Daoy (cell line): Measurements from ENCODE around the gene CDKL4. TPM values are rescaled to one million over a fixed set of nuclear protein-coding genes. Genes with fewer than 3 reads are reported as not detected.
A peak's percentile ranks its signal among the peaks of the same experiment; 100 is the strongest.
"Not testable (repeated sequence)": the region's sequence is repeated elsewhere in the genome, so short reads cannot be mapped to it uniquely, and the experiment has no call there.

ENCODE experiments used
- DNase-seq: peaks from one replicate; pipeline ENCODE4 v3.0.0-alpha.2; 2015; ENCODE audit warnings: low read depth
- total RNA-seq: library from RNA; depleted of rRNA; stranded (reverse); fragments of >200 nt; shearing (Covaris generic); gene quantifications from 2 replicates; pipeline ENCODE4 v1.2.3, GENCODE V29; 2014; rRNA removed

The CDKL4 gene
- total RNA-seq, 1 experiment from 2014 or later = 0.63 TPM

DNA sequence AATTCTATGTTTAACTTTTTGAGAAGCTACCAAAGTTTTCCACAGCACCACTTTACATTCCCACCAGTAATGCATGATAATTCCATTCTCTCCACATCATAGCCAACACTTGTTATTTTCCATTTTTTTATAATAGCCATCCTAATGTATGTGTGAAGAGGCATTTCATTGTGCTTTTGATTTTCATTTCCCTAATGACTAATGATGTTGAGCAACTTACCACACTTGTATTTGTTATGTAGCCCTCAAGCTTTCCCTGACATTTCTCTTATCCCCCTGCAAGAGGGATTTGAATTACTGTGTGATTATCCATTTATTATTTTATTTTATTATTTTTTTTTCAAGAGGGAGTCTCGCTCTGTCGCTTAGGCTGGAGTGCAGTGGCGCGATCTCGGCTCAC lies 99.4 kb downstream of the CDKL4 start:
- DNase-seq = no peak

DNA sequence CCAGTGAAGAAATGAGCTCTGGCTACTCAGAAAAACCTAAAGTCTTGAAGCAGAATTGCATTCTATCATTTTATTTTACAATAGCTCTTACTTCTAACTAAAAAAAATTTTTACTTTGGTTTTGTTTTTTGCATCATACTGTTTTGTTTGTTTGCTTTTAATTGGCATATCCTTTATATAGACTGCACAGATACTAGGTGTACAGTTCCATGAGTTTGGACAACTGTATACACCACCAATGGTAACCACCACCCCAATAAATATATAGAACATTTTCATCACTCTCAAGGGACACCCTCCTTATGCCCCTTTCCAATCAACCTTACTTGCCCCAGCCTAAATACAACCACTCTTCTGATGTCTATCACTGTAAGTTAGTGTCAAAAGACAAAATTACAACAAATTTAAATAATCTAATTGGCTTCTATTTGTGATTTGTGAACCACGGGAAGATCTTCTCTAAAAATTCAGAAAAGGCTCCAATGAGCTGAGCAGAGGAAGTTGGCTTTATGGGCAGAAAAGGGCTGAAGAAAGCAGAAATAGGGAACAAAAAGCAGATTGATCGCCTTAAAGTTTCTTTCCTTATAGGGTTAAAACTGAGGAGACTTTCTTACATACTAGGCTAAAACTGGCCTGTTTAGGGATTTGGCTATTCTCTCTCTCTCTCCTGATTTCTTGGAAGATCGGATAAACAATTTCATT lies 100.7 kb downstream of the CDKL4 start:
- DNase-seq = no peak

DNA sequence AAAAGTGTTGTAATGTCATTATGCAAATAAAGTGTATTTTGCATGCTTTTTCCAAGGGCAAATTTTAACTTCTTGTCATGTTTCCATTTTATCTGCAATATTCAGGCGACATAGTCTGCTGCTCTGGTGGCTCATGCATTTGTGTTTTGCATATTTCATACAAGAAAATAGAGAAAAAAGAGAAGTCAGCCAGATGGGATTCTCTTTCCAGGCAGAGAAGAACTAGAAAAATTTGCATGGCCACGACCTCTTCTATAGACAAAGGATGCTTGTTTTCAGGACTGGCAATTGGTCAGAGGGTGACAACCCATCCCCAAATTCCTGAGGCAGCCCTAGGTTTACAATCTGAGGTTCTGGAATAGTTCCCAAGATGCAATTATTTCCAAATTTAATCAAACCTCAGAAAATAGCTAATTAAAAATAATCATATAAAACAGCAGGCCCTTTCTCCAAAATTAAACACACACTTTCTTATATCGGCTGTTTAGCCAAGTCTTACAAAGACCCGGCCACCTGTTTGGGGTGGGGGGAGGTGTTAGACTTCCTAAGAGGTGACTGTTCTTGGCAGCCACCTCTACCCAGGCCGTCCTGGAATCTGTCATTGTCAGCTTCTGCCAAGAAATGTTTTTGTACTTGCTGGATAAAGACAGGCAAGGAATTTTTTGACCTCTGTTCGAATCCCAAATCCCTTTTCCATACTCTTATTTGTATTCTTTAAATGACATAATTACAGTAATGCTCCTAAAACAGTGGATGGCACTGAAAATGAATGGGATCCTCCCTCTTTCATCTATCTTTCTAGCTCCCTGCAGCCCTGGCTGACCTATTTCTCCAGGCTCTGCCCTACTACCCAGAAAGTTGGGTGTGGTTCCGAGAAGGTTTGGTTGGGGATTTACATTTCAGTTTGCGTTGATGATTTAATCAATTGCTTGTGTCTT lies 102.2 kb downstream of the CDKL4 start:
- peak; percentile 11 for DNase-seq

DNA sequence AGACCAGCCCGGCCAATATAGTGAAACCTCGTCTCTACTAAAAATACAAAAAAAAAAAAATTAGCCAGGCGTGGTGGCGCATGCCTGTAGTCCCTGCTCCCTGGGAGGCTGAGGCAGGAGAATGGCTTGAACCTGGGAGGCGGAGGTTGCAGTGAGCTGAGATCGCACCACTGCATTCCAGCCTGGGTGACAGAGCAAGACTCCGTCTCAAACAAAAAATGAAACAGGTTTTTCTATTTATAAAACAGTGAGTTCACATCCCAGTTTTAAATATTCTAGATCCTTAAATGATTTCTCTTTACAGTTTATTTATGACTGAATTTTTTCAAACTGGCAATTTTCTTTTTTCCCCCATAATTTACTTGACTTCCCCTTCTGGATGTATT lies 102.8 kb downstream of the CDKL4 start:
- not testable (repeated sequence) for DNase-seq

DNA sequence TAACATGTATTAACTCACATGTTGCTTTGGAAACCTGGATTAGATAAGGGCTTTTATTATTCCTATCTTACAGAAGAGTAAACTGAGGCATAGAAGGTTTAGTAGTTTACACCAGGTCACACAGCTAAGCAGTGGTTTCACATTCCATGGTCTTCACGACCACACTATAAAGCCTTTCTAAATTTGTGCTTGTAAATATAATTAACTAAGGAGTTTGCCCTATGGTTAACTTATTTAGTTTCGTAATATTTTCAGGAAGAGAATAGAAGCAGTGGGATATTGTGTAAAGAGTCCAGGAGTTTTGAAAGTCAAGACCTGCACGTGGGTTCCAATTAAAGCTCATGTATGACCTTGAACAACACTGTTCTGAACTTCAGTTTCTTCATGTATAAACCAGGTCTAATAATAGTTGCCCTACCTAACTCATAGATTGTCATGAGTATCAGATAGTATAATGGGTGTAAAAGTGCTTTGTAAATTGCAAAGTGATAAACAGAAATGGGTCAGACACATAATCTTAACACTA lies 103.4 kb downstream of the CDKL4 start:
- no peak for DNase-seq

DNA sequence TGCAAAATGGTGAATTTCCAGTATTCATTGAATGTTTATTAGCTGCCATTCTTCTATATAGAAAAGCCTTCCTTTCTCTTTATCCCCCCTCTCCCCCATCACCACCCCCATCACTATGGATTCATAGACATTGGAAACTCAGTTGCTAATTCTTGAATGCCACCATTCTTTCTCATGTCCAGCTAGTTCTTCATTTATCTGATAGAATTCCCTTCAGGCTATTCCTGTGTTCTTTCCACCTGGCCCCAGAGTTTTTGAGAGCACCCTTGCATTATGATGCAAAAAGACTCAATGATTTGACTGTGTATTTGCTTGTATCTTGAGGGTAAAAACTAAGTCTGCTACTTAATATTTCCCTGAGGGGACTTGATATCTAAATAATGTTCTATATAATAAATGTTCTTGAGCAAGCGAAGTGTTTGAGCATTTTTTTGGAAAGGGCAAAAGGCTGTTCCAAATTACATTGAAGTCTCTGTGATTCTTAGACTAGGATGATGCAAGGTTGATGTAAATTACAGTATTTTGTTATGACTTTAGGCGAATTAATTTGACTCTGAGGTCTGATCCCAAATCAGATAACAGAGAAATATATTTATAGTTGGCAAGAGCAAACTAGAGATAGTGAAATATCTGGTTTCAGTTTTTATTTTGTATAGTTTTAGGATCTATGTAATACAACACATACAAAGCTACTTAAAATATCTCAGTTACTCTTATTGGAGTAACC lies 104.1 kb downstream of the CDKL4 start:
- DNase-seq = no peak

DNA sequence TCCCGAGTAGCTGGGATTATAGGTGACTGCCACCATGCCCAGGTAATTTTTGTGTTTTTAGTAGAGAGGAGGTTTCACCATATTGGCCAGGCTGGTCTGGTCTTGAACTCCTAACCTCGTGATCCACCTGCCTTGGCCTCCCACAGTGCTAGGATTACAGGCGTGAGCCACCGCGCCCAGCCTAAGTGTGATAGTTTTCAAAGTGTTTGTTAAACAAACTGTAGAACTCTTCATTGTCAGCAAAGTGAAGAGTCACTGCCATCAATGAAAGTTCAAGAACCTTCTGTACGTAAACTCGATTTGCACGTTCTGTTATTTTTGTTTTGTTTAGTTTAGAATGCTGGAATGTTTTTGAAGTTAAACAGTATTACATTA lies 104.9 kb downstream of the CDKL4 start:
- no peak for DNase-seq

DNA sequence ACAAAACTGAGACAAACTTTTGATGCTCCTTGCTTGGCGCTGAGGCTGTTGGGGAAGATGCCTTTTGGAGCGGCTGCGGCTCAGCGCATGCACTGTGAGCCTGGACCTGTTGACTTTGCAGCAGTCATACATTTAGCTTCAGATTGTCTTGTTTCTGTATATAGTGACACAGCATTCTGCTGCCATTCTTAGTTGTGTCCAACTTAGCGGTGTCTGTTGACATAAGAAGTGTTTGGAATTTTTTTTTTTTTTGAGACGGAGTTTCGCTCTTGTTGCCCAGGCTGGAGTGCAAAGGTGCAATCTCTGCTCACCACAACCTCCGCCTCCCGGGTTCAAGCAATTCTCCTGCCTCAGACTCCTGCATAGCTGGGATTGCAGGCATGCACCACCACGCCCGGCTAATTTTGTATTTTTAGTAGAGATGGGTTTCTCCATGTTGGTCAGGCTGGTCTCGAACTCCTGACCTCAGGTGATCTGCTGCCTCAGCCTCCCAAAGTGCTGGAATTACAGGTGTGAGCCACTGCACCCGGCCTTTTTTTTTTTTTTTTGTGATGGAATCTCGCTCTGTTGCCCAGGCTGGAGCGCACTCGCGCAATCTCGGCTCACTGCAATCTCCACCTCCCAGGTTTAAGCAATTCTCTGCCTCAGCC lies 105.5 kb downstream of the CDKL4 start:
- not testable (repeated sequence) for DNase-seq

DNA sequence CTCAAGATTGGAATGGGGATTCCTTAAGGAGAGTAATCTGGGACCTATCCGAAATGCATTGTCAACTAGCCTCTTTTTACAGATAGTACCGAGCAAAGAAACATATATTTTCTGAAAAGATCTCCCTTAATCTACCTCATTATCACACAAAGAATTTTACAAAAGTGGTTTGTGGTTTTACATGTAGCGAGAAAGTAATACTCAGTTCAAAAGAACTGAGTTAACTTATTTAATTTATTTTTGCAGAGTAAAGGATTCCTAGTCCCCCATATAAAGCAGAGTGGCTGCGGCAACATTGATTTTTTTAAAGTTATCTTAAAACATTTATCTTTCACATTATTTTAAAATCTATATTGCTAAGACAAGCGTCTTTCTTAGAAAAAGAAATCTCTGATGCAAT lies 107.0 kb downstream of the CDKL4 start:
- DNase-seq = no peak

DNA sequence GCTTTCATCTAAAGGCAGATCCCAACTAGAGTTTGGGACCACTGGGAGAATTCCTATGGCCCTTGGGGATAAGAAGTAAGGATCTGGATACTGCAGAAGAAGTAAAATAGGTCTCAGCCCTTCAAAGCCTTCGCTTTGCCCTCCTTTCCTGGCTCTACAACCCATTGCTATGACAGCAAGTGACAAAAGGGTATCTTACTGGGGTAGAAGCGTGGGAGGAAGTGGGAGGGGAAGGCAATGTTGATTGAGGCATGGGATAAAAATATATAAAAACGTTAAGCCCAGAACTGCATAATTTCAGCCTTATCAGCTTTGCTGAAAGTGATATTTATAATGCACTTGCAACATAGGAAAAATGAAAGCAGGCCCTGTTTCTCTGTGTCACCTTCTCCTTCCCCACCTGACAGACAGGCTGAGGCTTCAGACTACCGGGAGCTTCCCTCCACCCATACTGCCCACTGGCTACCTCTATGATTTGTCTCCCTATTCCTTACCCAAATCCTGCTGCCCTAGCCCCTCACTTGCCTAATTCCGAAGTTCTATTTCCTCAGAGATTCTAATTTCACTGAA lies 108.0 kb downstream of the CDKL4 start:
- DNase-seq = no peak

DNA sequence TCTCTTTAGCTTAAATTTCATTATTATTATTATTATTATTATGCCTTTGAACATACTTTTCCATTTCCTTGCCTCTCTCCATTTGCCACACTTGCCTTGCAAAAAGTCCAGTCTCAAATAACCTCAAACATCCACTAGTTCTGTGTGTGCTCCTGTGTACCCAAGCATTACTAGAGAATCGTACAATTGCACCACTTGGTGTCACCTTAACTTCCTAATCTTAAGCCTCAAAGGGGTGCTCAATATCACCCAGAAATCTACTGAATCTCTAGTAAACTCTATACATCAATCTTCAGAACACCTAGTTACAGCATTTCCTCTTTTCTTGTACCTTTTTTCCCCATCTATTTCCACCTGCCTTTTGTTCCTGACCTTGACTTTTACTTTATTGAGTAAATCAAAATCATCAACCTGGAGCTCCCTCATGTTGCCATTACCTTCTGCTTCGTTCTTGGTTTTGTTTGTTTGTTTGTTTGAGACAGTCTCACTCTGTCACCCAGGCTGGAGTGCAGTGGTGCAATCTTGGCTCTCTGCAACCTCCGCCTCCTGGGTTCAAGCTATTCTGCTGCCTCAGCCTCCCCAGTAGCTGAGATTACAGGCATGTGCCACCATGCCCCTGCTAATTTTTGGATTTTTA lies 110.4 kb downstream of the CDKL4 start:
- DNase-seq = no peak

DNA sequence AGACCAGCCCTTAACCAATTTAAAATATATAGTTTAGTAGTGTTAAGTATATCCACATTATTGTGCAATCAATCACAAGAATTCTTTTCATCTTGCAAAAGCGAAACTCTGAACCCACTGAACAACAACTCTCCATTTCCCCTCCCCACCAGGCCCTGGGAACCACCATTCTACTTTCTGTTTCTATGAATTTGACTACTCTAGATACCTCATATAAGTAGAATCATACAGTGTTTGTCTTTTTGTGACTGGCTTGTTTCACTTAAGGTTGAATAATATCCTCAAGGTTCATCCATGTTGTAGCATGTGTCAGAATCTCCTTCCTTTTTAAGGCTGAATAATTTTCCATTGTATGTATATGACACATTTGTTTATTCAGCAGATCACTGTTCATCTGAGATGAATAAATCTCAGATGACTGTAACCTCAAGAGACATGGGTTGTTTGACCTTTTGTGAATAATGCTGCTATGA lies 114.8 kb downstream of the CDKL4 start:
- DNase-seq = no peak

DNA sequence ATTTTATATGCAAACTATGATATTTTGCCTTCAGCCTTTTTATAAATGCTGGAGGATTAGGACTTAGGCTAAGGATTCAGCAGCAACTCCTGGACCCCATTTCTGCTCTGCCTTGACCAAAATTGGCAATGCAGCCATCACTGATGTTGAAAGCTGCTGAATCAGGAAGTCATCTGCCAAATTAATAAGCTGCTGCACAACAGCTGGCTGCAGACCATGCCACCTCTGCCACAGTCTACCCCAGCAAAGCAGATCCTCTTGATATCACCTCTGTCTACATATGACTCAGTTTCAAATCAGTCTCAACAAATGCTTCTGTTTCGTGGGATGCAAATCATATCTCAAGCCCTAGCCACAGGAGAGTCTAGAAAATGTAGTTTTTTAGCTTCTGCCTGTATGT lies 115.8 kb downstream of the CDKL4 start:
- peak; percentile 32 for DNase-seq

Other genes with a start within 250 kb of the CDKL4 start
- gene SOS1, start 122.9 kb downstream of the CDKL4 start, total RNA-seq = 6.6 and 21.2 TPM in 2 replicates
- gene MAP4K3, start 193.3 kb upstream of the CDKL4 start, total RNA-seq = 29.9 and 42.5 TPM in 2 replicates